Tibial nerve (tissue), 3 donors: ENCODE data around the gene GPBP1.

Experiments
- POLR2A ChIP-seq, 2 donors: fragments of 450-650 bp; IDR thresholded peaks; one replicate each; pipeline ENCODE4 v1.6.1; 2017; ENCODE audit warnings: antibody characterized with exemption in 2 of 2, mild to moderate bottlenecking in 2 of 2, moderate library complexity in 2 of 2
- TF ChIP-seq, protein P1 (sequence below), 5 experiments: fragments of 200-600 bp in 3 of 5; fragments of 450-650 bp in 2 of 5; sonication (generic) in 3 of 5; IDR thresholded peaks; one replicate each; pipeline ENCODE4 v1.5.1; 2016 to 2019; ENCODE audit warnings: antibody characterized with exemption in 5 of 5, mild to moderate bottlenecking in 3 of 5, moderate library complexity in 2 of 5

DNA sequence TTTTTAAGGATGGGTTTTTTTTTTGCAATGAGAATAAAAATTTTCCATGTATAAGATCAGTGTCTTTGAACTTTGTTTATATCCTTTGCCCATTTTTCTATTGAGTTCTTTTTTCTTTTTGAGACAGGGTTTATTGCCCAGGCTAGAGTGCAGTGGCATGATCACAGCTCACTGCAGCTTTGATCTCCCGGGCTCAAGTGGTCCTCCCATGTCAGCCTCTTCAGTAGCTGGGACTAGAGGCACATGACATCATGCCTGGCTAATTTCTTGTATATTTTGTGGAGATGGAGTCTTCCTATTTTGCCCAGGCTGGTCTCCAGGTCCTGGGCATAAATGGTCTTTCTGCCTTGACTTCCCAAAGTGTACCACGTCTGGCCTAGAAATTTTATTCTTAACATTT is 21.2 kb downstream of the GPBP1 start:
- TF ChIP-seq, protein P1, sequence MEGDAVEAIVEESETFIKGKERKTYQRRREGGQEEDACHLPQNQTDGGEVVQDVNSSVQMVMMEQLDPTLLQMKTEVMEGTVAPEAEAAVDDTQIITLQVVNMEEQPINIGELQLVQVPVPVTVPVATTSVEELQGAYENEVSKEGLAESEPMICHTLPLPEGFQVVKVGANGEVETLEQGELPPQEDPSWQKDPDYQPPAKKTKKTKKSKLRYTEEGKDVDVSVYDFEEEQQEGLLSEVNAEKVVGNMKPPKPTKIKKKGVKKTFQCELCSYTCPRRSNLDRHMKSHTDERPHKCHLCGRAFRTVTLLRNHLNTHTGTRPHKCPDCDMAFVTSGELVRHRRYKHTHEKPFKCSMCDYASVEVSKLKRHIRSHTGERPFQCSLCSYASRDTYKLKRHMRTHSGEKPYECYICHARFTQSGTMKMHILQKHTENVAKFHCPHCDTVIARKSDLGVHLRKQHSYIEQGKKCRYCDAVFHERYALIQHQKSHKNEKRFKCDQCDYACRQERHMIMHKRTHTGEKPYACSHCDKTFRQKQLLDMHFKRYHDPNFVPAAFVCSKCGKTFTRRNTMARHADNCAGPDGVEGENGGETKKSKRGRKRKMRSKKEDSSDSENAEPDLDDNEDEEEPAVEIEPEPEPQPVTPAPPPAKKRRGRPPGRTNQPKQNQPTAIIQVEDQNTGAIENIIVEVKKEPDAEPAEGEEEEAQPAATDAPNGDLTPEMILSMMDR (IDR thresholded peaks at IDR 0.05) = no peak
- no peak for TF ChIP-seq POLR2A (IDR thresholded peaks at IDR 0.05)
